HepG2 (cell line): ENCODE data around the gene ARAP1. TPM values are rescaled to one million over a fixed set of nuclear protein-coding genes. Genes with fewer than 3 reads are reported as not detected.
A peak's percentile ranks its signal among the peaks of the same experiment; 100 is the strongest.

Experiments
- ATF7-NPFF ChIP-seq: sonication (generic); formaldehyde crosslinking; IDR thresholded peaks from 2 replicates; pipeline ENCODE4 v1.8.1; 2023; ENCODE audit warnings: mild to moderate bottlenecking, low read depth, missing genetic modification reagents, moderate library complexity
- BATF2 ChIP-seq: sonication (generic); formaldehyde crosslinking; IDR thresholded peaks from 2 replicates; pipeline ENCODE4 v1.8.0; 2022; ENCODE audit warnings: mild to moderate bottlenecking, missing genetic modification reagents, moderate library complexity
- CHD4 ChIP-seq: fragments of 200-600 bp; sonication (generic); IDR thresholded peaks from 2 replicates; pipeline ENCODE4 v1.7.0; 2017; ENCODE audit warnings: mild to moderate bottlenecking, low read length, borderline replicate concordance
- ERF ChIP-seq: IDR thresholded peaks from 2 replicates; pipeline ENCODE4 v1.6.1; 2018; ENCODE audit warnings: missing biosample characterization, missing genetic modification reagents
- HDAC2 ChIP-seq: sonication (generic); formaldehyde crosslinking; IDR thresholded peaks from 2 replicates; pipeline ENCODE4 v1.4.0; 2020; ENCODE audit warnings: missing genetic modification reagents
- KIAA2018 ChIP-seq: sonication (generic); formaldehyde crosslinking; IDR thresholded peaks from 2 replicates; pipeline ENCODE4 v1.5.0; 2020; ENCODE audit warnings: mild to moderate bottlenecking, missing genetic modification reagents, borderline replicate concordance
- MATR3 ChIP-seq: sonication (generic); formaldehyde crosslinking; IDR thresholded peaks from 2 replicates; pipeline ENCODE4 v1.4.0; 2020; ENCODE audit warnings: missing genetic modification reagents
- MEIS1 ChIP-seq: sonication (generic); formaldehyde crosslinking; IDR thresholded peaks from 2 replicates; pipeline ENCODE4 v1.9.0; 2021; ENCODE audit warnings: mild to moderate bottlenecking, missing genetic modification reagents, moderate library complexity, borderline replicate concordance
- NFKBIZ ChIP-seq: IDR thresholded peaks from 2 replicates; pipeline ENCODE4 v1.6.1; 2018; ENCODE audit warnings: missing genetic modification reagents, missing compliant biosample characterization
- NFRKB ChIP-seq: fragments of 450-650 bp; IDR thresholded peaks from 2 replicates; pipeline ENCODE4 v1.6.1; 2017
- POLR2G ChIP-seq: fragments of 200-400 bp; formaldehyde crosslinking; IDR thresholded peaks from 2 replicates; pipeline ENCODE4 v1.6.1; 2018; ENCODE audit warnings: mild to moderate bottlenecking, low read depth, low read length, moderate library complexity
- RBM39 ChIP-seq: fragments of 200-400 bp; formaldehyde crosslinking; IDR thresholded peaks from one replicate; pipeline ENCODE4 v1.6.1; 2018; ENCODE audit warnings: antibody characterized with exemption, mild to moderate bottlenecking, low read depth, low read length; ENCODE audit not compliant: poor library complexity, severe bottlenecking
- RXRA ChIP-seq: sonication (generic); formaldehyde crosslinking; IDR thresholded peaks from 2 replicates; pipeline ENCODE4 v1.5.1; 2020; ENCODE audit warnings: missing genetic modification reagents
- SRF ChIP-seq: IDR thresholded peaks from 2 replicates; pipeline ENCODE4 v1.6.1; 2011; ENCODE audit warnings: mild to moderate bottlenecking, low read depth, low read length, moderate library complexity
- TBX3 ChIP-seq: fragments of 450-650 bp; IDR thresholded peaks from 2 replicates; pipeline ENCODE4 v1.6.1; 2017; ENCODE audit warnings: antibody characterized with exemption, mild to moderate bottlenecking, inconsistent platforms, borderline replicate concordance
- TCF7 ChIP-seq: sonication (generic); IDR thresholded peaks from 2 replicates; pipeline ENCODE4 v1.6.1; 2016; ENCODE audit warnings: antibody characterized with exemption, low read depth
- ZNF280B ChIP-seq: sonication (generic); formaldehyde crosslinking; IDR thresholded peaks from 2 replicates; pipeline ENCODE4 v1.5.0; 2020; ENCODE audit warnings: missing genetic modification reagents, mild to moderate bottlenecking, borderline replicate concordance
- ZNF670 ChIP-seq: sonication (generic); formaldehyde crosslinking; IDR thresholded peaks from 2 replicates; pipeline ENCODE4 v1.8.0; 2022; ENCODE audit warnings: mild to moderate bottlenecking, missing genetic modification reagents, borderline replicate concordance
- ZNF749 ChIP-seq: sonication (generic); formaldehyde crosslinking; IDR thresholded peaks from 2 replicates; pipeline ENCODE4 v1.8.0; 2022; ENCODE audit warnings: mild to moderate bottlenecking, missing genetic modification reagents, moderate library complexity, borderline replicate concordance
- polyA plus RNA-seq, 8 experiments: library from polyadenylated mRNA; depleted of rRNA in 3 of 8; stranded (reverse) in 7 of 8; unstranded in 1 of 8; fragments of >200 nt; fragmentation: Illumina TruSeq in 4 of 8; extraction: Trizol in 4 of 8; gene quantifications; 2 replicates each; pipeline versions ENCODE4 v1.2.1 to v1.2.3, GENCODE V29; 2011 to 2016; ENCODE audit warnings: low read depth in 4 of 8, missing spikeins in 1 of 8, mixed read lengths in 1 of 8; ENCODE audit not compliant: insufficient read depth in 1 of 8
- total RNA-seq, 5 experiments: library from RNA; depleted of rRNA; stranded (reverse); fragments of >200 nt; fragmentation: Illumina TruSeq; extraction: Trizol; gene quantifications; 2 replicates each; pipeline ENCODE4 v1.2.3, GENCODE V29; 2016; ENCODE audit warnings: low read depth in 1 of 5

The ARAP1 gene
- total and polyA plus RNA-seq, 2 of the 13 experiments (the other 11 are each of a cell fraction or from before 2014, with no cell fraction given), result 43.2 to 55.5 TPM

- no peak for TF ChIP-seq KIAA2018 (CRISPR knock-in tag)
- no peak for TF ChIP-seq RXRA (CRISPR knock-in tag)
- TF ChIP-seq SRF, result no peak
- no peak for TF ChIP-seq NFKBIZ (CRISPR knock-in tag)
- peak; percentile 84 for TF ChIP-seq POLR2G
- TF ChIP-seq TCF7, result no peak
- TF ChIP-seq CHD4, result no peak
- no peak for TF ChIP-seq ATF7-NPFF (CRISPR knock-in tag)
- no peak for TF ChIP-seq NFRKB
- no peak for TF ChIP-seq BATF2 (CRISPR knock-in tag)
- TF ChIP-seq ERF (CRISPR knock-in tag), result 0 out of 2 replicates have a peak, but pooled peaks have one; percentile 14
- TF ChIP-seq TBX3, result no peak
- no peak; the same call in 1 of the 2 replicates for TF ChIP-seq ZNF280B (CRISPR knock-in tag)
- TF ChIP-seq MATR3 (CRISPR knock-in tag), result no peak
- TF ChIP-seq HDAC2, result 0 out of 2 replicates have a peak, but pooled peaks have one; percentile 16
- TF ChIP-seq ZNF749, result no peak
- no peak for TF ChIP-seq RBM39
- TF ChIP-seq ZNF670 (CRISPR knock-in tag), result no peak
- TF ChIP-seq MEIS1 (CRISPR knock-in tag), result 0 out of 2 replicates have a peak, but pooled peaks have one; percentile 27
Measured at GRCh38 chr11:72782081-72782920, 30.1 kb upstream of the ARAP1 start (continued).
